ENCODE results near the gene ULBP1. TPM values are rescaled to one million over a fixed set of nuclear protein-coding genes. Genes with fewer than 3 reads are reported as not detected.

Gene ULBP1
- total RNA-seq, 1 donor from 2014 or later = 1.2 TPM

DNA sequence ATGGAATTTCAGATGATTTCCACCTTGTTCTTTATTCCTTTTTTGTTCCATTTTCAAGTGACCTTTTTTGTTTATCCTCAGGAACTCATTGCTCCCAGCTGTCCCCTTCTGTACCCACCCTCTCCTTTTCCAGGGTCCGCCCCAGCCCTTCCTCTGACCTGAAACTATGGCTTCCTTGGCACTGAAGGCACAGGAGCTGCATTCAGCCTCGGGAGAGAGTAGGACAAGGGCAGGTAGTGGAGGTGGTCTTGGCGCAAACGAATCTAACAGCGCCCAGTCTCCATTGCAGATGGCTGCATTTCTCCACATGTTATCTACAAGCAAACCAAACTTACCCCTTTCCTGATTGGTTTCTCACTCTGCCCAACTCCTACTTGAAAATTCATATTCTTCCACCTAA, 30.7 kb upstream of the ULBP1 start:
- Histone ChIP-seq H3K4me1 (no peaks in the 10 kb centered on the region), H3K27ac (no peak overlapping the region), H3K27me3 (peaks cover 87% of the 10 kb centered on the region), H3K36me3 (no peaks in the 10 kb centered on the region), H3K4me3 (no peak overlapping the region), H3K9me3 (no peaks in the 10 kb centered on the region)
- intact Hi-C loops (cut with DNase I) = no loop called here
- DNase-seq (no peak), ATAC-seq (no peak)
- no peak for TF ChIP-seq CTCF (IDR thresholded peaks at IDR 0.05)

- no peak for DNase-seq
- H3K27me3 ChIP-seq = peaks cover 91% of the 10 kb centered on the region
- no peaks in the 10 kb centered on the region for H3K9me3 ChIP-seq
- intact Hi-C loops (cut with DNase I) = no loop called here
- no peak for TF ChIP-seq CTCF (IDR thresholded peaks at IDR 0.05)
- H3K27ac ChIP-seq = no peak overlapping the region
- peaks cover 4% of the 10 kb centered on the region for H3K4me1 ChIP-seq
- no peak for ATAC-seq
- H3K36me3 ChIP-seq = no peaks in the 10 kb centered on the region
- H3K4me3 ChIP-seq = no peak overlapping the region
Observed at GRCh38 chr6:149933461-149933860, 30.3 kb upstream of the ULBP1 start.

DNA sequence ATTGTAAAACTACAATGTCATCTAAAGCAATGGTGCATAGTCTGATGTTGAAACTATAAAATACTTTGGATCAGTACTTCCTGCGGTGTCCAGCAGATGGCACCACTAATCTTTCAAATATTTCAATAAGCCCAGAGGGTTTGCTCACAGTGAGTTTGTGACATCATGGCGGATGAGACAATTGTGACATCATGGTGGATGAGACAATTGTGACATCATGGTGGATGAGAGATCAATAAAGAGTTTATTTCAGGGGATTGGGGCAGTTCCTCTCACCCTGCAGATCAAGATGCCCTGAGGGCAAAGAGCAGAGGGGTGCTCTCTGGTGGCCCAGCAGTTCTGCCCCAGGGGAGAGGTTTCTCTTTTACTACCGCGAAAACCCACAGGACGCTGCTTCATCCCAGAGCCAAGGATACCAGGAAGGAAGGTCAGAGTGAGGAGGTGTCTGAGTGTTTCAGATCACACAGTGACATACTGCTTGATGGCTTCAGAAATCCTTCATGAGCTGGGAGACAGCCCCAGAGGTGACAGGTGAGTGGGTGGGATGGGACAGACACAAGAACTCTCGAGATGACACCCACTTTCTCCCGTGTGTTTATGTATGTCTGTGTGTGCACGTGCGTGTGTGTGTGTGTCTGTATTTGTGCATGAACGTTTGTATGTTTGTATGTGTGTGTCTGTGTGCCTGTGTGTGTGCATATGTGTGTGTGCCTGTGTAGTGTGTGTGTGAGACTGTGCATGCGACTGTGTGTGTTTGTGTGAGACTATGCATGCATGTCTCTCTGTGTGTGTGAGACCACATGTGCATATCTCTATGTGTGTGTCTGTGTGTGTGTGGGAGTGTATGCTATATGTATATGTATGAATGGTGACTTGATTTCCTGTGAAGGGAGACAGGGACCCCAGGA, 29.2 kb upstream of the ULBP1 start:
- intact Hi-C loops (cut with DNase I) = loop anchor here (5.0 kb wide), 1 partner anchor 83 kb away; no protein-coding TSS in a partner anchor
- TF ChIP-seq CTCF (IDR thresholded peaks at IDR 0.05) = peak; percentile 86

GRCh38 chr6:149935246-149935645, 28.5 kb upstream of the ULBP1 start:
- no peak overlapping the region for H3K27ac ChIP-seq
- no peak overlapping the region for H3K4me3 ChIP-seq
- intact Hi-C loops (cut with DNase I) = loop anchor here (5.0 kb wide), 1 partner anchor 82 kb away; no protein-coding TSS in a partner anchor
- TF ChIP-seq CTCF (IDR thresholded peaks at IDR 0.05) = no peak
- H3K9me3 ChIP-seq = no peaks in the 10 kb centered on the region
- DNase-seq (no peak), ATAC-seq (no peak)
- no peaks in the 10 kb centered on the region for H3K36me3 ChIP-seq
- peaks cover 96% of the 10 kb centered on the region for H3K27me3 ChIP-seq
- H3K4me1 ChIP-seq = peaks cover 12% of the 10 kb centered on the region

More for the DNA sequence above, 29.2 kb upstream of the ULBP1 start:
- Histone ChIP-seq H3K9me3 (no peaks in the 10 kb centered on the region), H3K4me1 (peaks cover 12% of the 10 kb centered on the region), H3K27me3 (peaks cover 96% of the 10 kb centered on the region), H3K27ac (no peak overlapping the region), H3K36me3 (no peaks in the 10 kb centered on the region), H3K4me3 (no peak overlapping the region)
- ATAC-seq (peak; percentile 83), DNase-seq (no peak)

GRCh38 chr6:149935668-149936067, 28.1 kb upstream of the ULBP1 start:
- no peaks in the 10 kb centered on the region for H3K36me3 ChIP-seq
- DNase-seq = no peak
- intact Hi-C loops (cut with DNase I) = loop anchor here (5.0 kb wide), 1 partner anchor 82 kb away; no protein-coding TSS in a partner anchor
- no peak overlapping the region for H3K27ac ChIP-seq
- peaks cover 12% of the 10 kb centered on the region for H3K4me1 ChIP-seq
- ATAC-seq = no peak
- TF ChIP-seq CTCF (IDR thresholded peaks at IDR 0.05) = no peak
- peaks cover 96% of the 10 kb centered on the region for H3K27me3 ChIP-seq
- no peak overlapping the region for H3K4me3 ChIP-seq
- H3K9me3 ChIP-seq = no peaks in the 10 kb centered on the region
